Lower leg skin (tissue), 4 donors: ENCODE data around the gene YTHDF1. TPM values are rescaled to one million over a fixed set of nuclear protein-coding genes. Genes with fewer than 3 reads are reported as not detected.

Experiments
- DNase-seq, 2 donors: peaks; one replicate each; pipeline ENCODE4 v3.0.0-alpha.2; 2019; ENCODE audit warnings: low spot score in 2 of 2
- H3K4me3 ChIP-seq: fragments of 200-600 bp; sonication (generic); 2 replicates; pipeline ENCODE4 v1.5.1; 2017; ENCODE audit warnings: mild to moderate bottlenecking, low read depth; ENCODE audit not compliant: poor library complexity, severe bottlenecking
- POLR2A ChIP-seq, 2 donors: fragments of 450-650 bp; IDR thresholded peaks; one replicate each; pipeline ENCODE4 v1.6.1; 2016 to 2017; ENCODE audit warnings: antibody characterized with exemption in 2 of 2, mild to moderate bottlenecking in 1 of 2, moderate library complexity in 1 of 2
- WGBS, 2 donors: methylation state at CpG; one replicate each; pipeline ENCODE4 v1.1.5; 2018; 5-methylcytosine and 5-hydroxymethylcytosine counted together
- intact Hi-C: fragments of 100-400 bp; cut with DNase I; formaldehyde crosslinking; loops from one replicate; pipeline ENCODE4 v1.15.0; 2023; ENCODE audit warnings: low total_unique reads
- total RNA-seq, 4 donors: library from RNA; depleted of rRNA; stranded (reverse); fragments of >200 nt; gene quantifications; one replicate each; pipeline ENCODE4 v1.1.0, GENCODE V29; 2016
- TF ChIP-seq, protein P1 (sequence below), 3 donors: fragments of 450-650 bp; IDR thresholded peaks; one replicate each; pipeline ENCODE4 v1.5.1; 2016; ENCODE audit warnings: antibody characterized with exemption in 3 of 3, mild to moderate bottlenecking in 3 of 3, moderate library complexity in 2 of 3

The YTHDF1 gene
- total RNA-seq, 4 donors from 2014 or later = 28.1 to 32.2 (median 30.6) TPM

DNA sequence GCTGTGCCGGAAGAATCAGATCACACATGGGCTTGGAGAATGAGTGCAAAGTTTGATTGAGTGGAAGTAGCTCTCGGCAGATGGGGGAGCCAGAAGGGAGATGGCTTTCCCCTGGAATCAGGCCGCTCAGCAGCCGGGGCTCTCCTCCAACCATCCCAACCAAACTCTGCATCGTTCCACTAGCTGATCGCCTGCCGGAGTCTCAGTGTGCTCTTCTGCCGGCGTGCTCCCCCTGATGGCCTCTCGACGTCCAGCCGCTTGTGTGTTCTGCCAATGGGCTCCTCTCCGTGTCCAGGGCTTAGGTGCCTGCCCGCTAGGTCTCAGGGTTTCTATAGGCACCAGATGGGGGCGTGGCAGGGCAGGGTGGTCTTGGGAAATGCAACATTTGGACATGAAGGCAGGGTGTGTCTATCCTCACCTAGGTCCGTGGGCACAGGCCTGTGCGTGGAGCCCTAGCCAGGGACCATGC, 14.9 kb upstream of the YTHDF1 start:
- no peak overlapping the region for H3K4me3 ChIP-seq
- intact Hi-C loops = no loop called here
- WGBS, 2 donors = 37% methylated on average over 14 to 16 of the region's 17 CpGs
- TF ChIP-seq POLR2A (IDR thresholded peaks at IDR 0.05) = no peak
- TF ChIP-seq, protein P1, sequence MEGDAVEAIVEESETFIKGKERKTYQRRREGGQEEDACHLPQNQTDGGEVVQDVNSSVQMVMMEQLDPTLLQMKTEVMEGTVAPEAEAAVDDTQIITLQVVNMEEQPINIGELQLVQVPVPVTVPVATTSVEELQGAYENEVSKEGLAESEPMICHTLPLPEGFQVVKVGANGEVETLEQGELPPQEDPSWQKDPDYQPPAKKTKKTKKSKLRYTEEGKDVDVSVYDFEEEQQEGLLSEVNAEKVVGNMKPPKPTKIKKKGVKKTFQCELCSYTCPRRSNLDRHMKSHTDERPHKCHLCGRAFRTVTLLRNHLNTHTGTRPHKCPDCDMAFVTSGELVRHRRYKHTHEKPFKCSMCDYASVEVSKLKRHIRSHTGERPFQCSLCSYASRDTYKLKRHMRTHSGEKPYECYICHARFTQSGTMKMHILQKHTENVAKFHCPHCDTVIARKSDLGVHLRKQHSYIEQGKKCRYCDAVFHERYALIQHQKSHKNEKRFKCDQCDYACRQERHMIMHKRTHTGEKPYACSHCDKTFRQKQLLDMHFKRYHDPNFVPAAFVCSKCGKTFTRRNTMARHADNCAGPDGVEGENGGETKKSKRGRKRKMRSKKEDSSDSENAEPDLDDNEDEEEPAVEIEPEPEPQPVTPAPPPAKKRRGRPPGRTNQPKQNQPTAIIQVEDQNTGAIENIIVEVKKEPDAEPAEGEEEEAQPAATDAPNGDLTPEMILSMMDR (IDR thresholded peaks at IDR 0.05) = no peak
- no peak for DNase-seq

DNA sequence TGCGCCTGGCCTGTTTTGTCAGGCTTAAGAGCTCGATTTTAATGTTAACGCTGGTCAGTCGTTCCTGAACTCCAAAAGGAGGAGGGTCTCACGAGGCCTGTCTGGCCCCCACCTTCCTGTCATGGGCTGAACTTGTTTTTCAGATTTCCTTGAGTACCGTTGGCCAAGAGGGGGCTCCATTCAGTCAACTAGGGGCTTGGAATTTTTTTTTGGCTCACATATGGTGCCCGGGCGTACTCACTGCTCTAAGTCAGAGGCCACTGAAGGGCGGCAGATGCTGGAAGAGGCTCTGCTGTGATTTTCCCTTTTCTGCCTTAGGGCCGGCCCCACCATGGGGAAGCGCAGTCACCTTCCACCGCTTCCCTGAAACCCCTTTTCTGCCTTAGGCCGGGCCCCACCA, 12.9 kb upstream of the YTHDF1 start:
- H3K4me3 ChIP-seq = no peak overlapping the region
- WGBS, 2 donors = 52 to 58% methylated on average over 13 of the region's 13 CpGs
- intact Hi-C loops = no loop called here
- no peak for TF ChIP-seq POLR2A (IDR thresholded peaks at IDR 0.05)
- TF ChIP-seq, protein P1 (IDR thresholded peaks at IDR 0.05) = no peak
- DNase-seq = no peak

DNA sequence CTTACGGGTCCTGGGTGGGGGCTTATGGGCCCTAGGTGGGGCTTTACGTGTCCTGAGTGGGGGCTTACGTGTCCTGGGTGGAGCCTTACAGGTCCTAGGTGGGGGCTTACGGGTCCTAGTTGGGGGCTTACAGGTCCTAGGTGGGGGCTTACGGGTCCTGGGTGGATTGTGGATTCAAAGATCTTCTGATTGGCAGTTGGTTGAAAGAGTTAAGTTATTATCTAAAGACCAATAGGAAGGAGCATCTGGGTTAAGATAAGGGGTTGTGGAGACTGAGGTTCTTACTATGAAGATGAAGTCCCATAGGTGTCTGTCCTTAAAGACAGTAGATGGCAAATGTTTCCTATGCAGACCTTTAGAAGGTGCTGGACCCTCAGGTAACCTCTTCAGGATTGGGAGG, 11.3 kb upstream of the YTHDF1 start:
- DNase-seq = no peak
- intact Hi-C loops = no loop called here
- no peak overlapping the region for H3K4me3 ChIP-seq
- no peak for TF ChIP-seq POLR2A (IDR thresholded peaks at IDR 0.05)
- TF ChIP-seq, protein P1 (IDR thresholded peaks at IDR 0.05) = no peak
- 91 to 93% methylated on average over 5 of the region's 5 CpGs for WGBS, 2 donors

DNA sequence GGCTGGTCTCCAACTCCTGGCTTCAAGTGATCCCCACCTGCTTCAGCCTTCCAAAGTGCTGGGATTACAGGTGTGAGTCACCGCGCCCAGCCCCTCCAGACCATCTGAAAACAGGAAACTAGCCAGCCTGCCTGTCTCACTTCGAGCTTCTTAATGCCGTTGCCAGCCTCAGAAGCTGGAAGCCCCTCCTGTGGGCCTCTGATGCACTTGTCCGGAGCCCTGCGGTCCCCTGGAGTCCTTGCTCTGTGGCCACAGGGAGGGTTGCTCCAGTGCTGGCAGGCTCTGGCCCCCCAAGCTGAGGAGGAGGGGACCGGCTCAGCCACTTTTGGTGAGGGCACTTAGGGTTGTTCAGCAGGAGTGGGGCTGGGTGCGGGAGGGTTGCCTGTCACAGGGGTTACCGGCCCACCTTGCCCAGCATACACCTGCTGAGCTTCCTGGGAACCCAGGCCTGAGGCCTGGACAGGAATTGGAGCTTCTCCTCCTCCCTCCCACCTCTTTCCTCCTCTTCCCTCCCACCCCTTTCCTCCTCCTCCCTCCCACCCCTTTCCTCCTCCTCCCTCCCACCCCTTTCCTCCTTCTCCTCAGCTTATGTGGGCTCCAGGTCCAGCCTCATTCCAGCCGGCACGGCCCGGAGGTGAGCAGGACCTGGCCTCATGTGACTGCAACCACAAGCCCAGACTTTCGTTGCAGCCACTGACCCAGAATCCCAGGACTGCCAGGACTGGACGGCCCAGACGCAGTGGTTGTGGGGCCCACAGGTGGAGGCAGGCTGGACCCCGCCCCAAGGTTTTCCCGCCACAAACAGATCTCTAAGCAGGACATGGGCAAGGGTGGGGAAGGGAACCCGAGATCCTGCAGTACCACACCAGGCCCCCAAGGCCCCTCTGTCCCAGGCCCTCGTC, 10.4 kb upstream of the YTHDF1 start:
- H3K4me3 ChIP-seq = no peak overlapping the region
- intact Hi-C loops = no loop called here
- TF ChIP-seq, protein P1 (IDR thresholded peaks at IDR 0.05) = no peak
- no peak for TF ChIP-seq POLR2A (IDR thresholded peaks at IDR 0.05)
- 85 to 91% methylated on average over 19 of the region's 19 CpGs for WGBS, 2 donors
- DNase-seq = no peak

DNA sequence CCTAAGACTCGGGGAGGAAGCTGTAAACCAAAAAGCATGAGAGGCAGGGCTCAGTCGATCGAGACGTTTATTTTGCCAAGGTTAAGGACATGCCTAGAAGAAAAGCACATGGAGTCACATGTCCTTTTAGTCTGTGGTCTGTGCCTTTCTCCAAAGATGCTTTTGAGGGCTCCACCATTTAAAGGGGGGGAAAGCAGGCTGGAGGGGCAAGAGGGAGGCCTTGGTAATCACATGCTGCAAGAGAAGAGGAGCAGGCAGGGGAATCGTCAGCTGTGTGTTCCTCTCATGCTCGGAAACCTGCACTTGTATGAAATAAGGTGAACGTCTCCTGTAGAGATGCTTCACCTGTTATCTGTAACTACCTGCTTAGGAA, 9.1 kb upstream of the YTHDF1 start:
- H3K4me3 ChIP-seq = no peak overlapping the region
- no peak for TF ChIP-seq POLR2A (IDR thresholded peaks at IDR 0.05)
- TF ChIP-seq, protein P1 (IDR thresholded peaks at IDR 0.05) = no peak
- intact Hi-C loops = no loop called here
- WGBS, 2 donors = 36 to 44% methylated on average over 7 of the region's 7 CpGs
- DNase-seq = no peak
